Thyroid gland (tissue), 4 donors: Measurements from ENCODE around the gene ODAD4. TPM values are rescaled to one million over a fixed set of nuclear protein-coding genes. Genes with fewer than 3 reads are reported as not detected.

Experiments
- DNase-seq, 2 donors: peaks; one replicate each; pipeline ENCODE4 v3.0.0-alpha.2; 2019
- H3K27ac ChIP-seq, 3 donors: fragments of 200-600 bp; sonication (generic); 1 replicate in 2 of 3; 2 replicates in 1 of 3; pipeline ENCODE4 v1.5.1; 2016 to 2019; ENCODE audit warnings: mild to moderate bottlenecking in 1 of 3, moderate library complexity in 1 of 3
- H3K27me3 ChIP-seq: fragments of 200-600 bp; sonication (generic); one replicate; pipeline ENCODE4 v1.5.1; 2019
- H3K36me3 ChIP-seq, 2 donors: fragments of 200-600 bp; sonication (generic); one replicate each; pipeline ENCODE4 v1.5.1; 2016 to 2019
- H3K4me1 ChIP-seq, 2 donors: fragments of 200-600 bp; sonication (generic); one replicate each; pipeline ENCODE4 v1.5.1; 2017 to 2019
- H3K4me3 ChIP-seq, 3 donors: fragments of 200-600 bp; sonication (generic); replicated peaks in 1 of 3; 1 replicate in 2 of 3; 2 replicates in 1 of 3; pipeline ENCODE4 v1.5.1; 2016; ENCODE audit warnings: mild to moderate bottlenecking in 1 of 3
- H3K9me3 ChIP-seq: fragments of 200-600 bp; sonication (generic); one replicate; pipeline ENCODE4 v1.5.1; 2017
- CTCF ChIP-seq, 6 experiments: fragments of 200-600 bp in 3 of 6; fragments of 450-650 bp in 3 of 6; sonication (generic) in 3 of 6; IDR thresholded peaks; one replicate each; pipeline ENCODE4 v1.5.1; 2016 to 2019; ENCODE audit warnings: antibody characterized with exemption in 6 of 6, mild to moderate bottlenecking in 2 of 6, inconsistent platforms in 1 of 6, moderate library complexity in 1 of 6
- POLR2A ChIP-seq, 2 donors: fragments of 450-650 bp; IDR thresholded peaks; one replicate each; pipeline ENCODE4 v1.6.1; 2017; ENCODE audit warnings: antibody characterized with exemption in 2 of 2, mild to moderate bottlenecking in 2 of 2, moderate library complexity in 1 of 2
- WGBS, 2 donors: methylation state at CpG; one replicate each; pipeline ENCODE4 v1.1.5; 2017; 5-methylcytosine and 5-hydroxymethylcytosine counted together
- intact Hi-C: fragments of 100-400 bp; cut with DNase I; formaldehyde crosslinking; loops from one replicate; pipeline ENCODE4 v1.15.1; 2023
- total RNA-seq, 4 donors: library from RNA; depleted of rRNA; stranded (reverse); fragments of >200 nt; gene quantifications; one replicate each; pipeline ENCODE4 v1.2.3, GENCODE V29; 2016

Gene ODAD4
- total RNA-seq, 4 donors from 2014 or later, result 3.0 to 8.2 (median 3.8) TPM

GRCh38 chr17:41915566-41915965 is 14.9 kb upstream of the ODAD4 start:
- Histone ChIP-seq H3K27me3 (no peaks in the 10 kb centered on the region), H3K4me3 (no peak overlapping the region), H3K9me3 (no peaks in the 10 kb centered on the region), H3K36me3 (peaks cover 16 to 26% of the 10 kb centered on the region in 2 donors), H3K27ac (no peak overlapping the region), H3K4me1 (peaks cover 18 to 32% of the 10 kb centered on the region in 2 donors)
- WGBS, 2 donors, result 59 to 80% methylated on average over 2 of the region's 2 CpGs
- DNase-seq, result no peak
- TF ChIP-seq POLR2A (IDR thresholded peaks at IDR 0.05) (no peak), CTCF (IDR thresholded peaks at IDR 0.05) (no peak)
- intact Hi-C loops, result no loop called here

GRCh38 chr17:41917192-41917591 is 13.2 kb upstream of the ODAD4 start:
- no peak overlapping the region for H3K4me3 ChIP-seq
- no peak for DNase-seq
- TF ChIP-seq CTCF (IDR thresholded peaks at IDR 0.05) (no peak), POLR2A (IDR thresholded peaks at IDR 0.05) (no peak)
- whole genome bisulfite sequencing, 2 donors, result 49 to 58% methylated on average over 4 of the region's 4 CpGs
- H3K27ac ChIP-seq, result peak overlapping the region in 1 of 3 donors; percentile 44
- no peaks in the 10 kb centered on the region for H3K27me3 ChIP-seq
- no peaks in the 10 kb centered on the region for H3K9me3 ChIP-seq
- intact Hi-C loops, result no loop called here
- H3K4me1 ChIP-seq, result peaks cover 18 to 32% of the 10 kb centered on the region in 2 donors
- H3K36me3 ChIP-seq, result peaks cover under 1 to 10% of the 10 kb centered on the region in 2 donors

GRCh38 chr17:41917679-41918313 is 12.6 kb upstream of the ODAD4 start:
- H3K4me1 ChIP-seq, result peaks cover 18 to 32% of the 10 kb centered on the region in 2 donors
- peaks cover 0 to 8% of the 10 kb centered on the region in 2 donors for H3K36me3 ChIP-seq
- H3K27me3 ChIP-seq, result no peaks in the 10 kb centered on the region
- peak overlapping the region; percentile 5 to 79 (median 44) for H3K27ac ChIP-seq
- intact Hi-C loops, result no loop called here
- peak overlapping the region; percentile 32 to 82 (median 73) for H3K4me3 ChIP-seq
- DNase-seq, result peak; percentile 54 to 66
- peak in 1 of 6 experiments; percentile 2 for TF ChIP-seq CTCF (IDR thresholded peaks at IDR 0.05)
- no peak for TF ChIP-seq POLR2A (IDR thresholded peaks at IDR 0.05)
- 13 to 19% methylated on average over 10 to 13 of the region's 26 CpGs for WGBS, 2 donors
- no peaks in the 10 kb centered on the region for H3K9me3 ChIP-seq

GRCh38 chr17:41918314-41919164 is 11.9 kb upstream of the ODAD4 start, which contains the start of gene ACLY:
Gene ACLY (minus strand): TSS chr17:41918951. CDS start chr17:41913873, 5,078 bp downstream.
- Histone ChIP-seq H3K9me3 (no peaks in the 10 kb centered on the region), H3K27me3 (no peaks in the 10 kb centered on the region), H3K4me3 (peak within 1 kb of the TSS; percentile 32 to 82 (median 73)), H3K4me1 (peaks cover 18 to 32% of the 10 kb centered on the region in 2 donors), H3K36me3 (peaks cover 0 to 1% of the 10 kb centered on the region in 2 donors), H3K27ac (peak within 1 kb of the TSS; percentile 44 to 81 (median 79))
- TF ChIP-seq POLR2A (IDR thresholded peaks at IDR 0.05) (peak in 1 of 2 donors; percentile 88), CTCF (IDR thresholded peaks at IDR 0.05) (no peak)
- intact Hi-C loops, result no loop called here
- DNase-seq, result peak; percentile 98
- 0 to 2% methylated on average over 4 to 23 of the region's 80 CpGs for WGBS, 2 donors
